Left ventricle myocardium superior (tissue), 1 donor: ENCODE results near the gene AMY1B. TPM values are rescaled to one million over a fixed set of nuclear protein-coding genes. Genes with fewer than 3 reads are reported as not detected.

Experiments
- total RNA-seq: library from RNA; stranded (reverse); fragmentation: NEBNext Ultra II Directional; extraction: Animal tissue kit (Norgen Biotek cat#: 25700); gene quantifications from one replicate; pipeline ENCODE4 v1.2.1, GENCODE V29; 2021
- donor health status: DM: no; HTN: yes; CAD: no; lungs with severe emphysema.

AMY1B gene
- total RNA-seq, 1 donor from 2014 or later: not detected

Other genes with a start within 250 kb of the AMY1B start
- gene RNPC3, start 170.5 kb downstream of the AMY1B start, total RNA-seq: 18.1 TPM
- gene AMY2B, start 124.6 kb downstream of the AMY1B start, total RNA-seq: 21.0 TPM
- not detected for gene AMY2A, start 78.8 kb downstream of the AMY1B start, total RNA-seq
- gene AMY1A, start 40.5 kb downstream of the AMY1B start, total RNA-seq: not detected
- not detected for gene AMY1C, start 53.7 kb upstream of the AMY1B start, total RNA-seq